HG03108 (cell line): ENCODE results near the gene VPS11.
A peak's percentile ranks its signal among the peaks of the same experiment; 100 is the strongest.
"Not testable (repeated sequence)": the region's sequence is repeated elsewhere in the genome, so short reads cannot be mapped to it uniquely, and the experiment has no call there.

Source experiments
- ATAC-seq: cut with Tn5 transposase; IDR thresholded peaks from one replicate; pipeline ENCODE4 v1.9.1; 2021; ENCODE audit warnings: moderate library complexity; ENCODE audit not compliant: unreplicated experiment

Gene VPS11

DNA sequence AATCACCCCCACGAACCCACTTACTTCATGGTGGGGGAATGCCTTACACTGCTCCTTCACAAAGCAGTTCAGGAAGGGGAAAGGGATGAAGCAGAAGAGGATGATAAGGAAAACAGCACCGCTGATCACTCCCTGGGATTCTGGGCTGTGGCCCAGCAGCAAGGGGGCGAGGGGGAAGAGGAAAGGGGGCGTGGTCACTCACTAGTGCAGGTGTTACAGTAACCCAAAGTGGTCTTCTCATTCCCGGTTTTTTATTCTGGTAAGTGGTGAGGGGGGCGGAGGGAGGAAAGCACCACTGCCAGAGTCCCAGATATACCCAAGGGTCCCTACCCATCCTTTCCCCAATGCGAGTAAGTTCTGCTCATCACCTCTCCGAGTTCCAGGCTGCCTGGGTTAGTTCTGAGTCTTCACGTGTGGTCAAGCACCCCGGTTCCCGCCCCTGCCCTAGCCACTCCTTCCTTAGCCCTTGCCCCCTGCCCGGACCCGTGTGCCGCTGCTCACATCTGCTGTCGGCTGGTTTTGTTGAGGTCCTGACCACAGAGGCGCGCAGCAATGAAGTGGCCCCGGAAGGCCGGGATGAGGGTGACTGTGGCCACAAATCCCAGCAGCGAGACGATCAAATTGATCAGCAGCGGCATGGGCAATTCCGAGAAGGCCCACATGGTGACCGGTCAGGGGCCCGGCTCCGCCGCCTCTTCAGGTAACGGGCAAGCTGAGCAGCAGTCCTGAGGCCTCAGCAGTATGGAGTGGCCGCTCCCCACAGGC, 33.6 kb downstream of the VPS11 start:
- ATAC-seq = peak; percentile 12

DNA sequence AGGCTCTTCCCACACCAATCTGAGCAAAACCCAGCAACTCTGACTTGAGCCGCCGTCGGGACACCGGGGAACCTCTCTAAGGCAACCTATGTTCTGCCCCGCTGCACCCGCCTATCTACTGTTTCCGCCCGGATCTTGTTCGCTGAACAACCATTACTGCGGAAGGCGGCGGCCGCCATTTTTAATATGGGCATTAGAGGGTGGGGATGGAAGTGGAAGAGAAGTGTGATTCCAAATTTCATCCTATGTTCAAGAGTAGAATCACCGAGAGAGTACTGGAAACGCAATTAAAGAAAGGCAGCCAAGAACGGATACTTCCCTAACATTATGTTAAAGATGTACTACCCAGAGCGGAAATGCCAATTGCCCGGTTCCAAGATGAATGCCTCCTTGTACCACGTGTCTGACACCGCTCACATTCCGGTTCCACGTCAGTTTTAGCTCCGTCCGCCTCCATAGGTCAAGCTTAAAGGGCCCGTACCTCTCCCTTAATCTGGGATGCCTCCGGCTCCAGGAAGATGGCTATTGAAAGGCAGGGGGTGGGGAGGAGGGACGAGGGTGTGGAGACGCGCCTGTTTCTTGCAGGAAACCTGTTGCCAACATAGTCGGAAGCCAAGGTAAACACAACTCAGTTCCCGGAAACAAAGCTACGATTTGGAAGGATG, 34.3 kb downstream of the VPS11 start, which contains the start of gene DPAGT1:
Gene DPAGT1, minus strand, starts transcription at position 95 of the 665 bp plus-strand sequence. CDS start 198 bp downstream, outside the sequence.
- ATAC-seq = peak; percentile 69

GRCh38 chr11:119103161-119103664, 35.6 kb downstream of the VPS11 start:
- ATAC-seq = not testable (repeated sequence)

DNA sequence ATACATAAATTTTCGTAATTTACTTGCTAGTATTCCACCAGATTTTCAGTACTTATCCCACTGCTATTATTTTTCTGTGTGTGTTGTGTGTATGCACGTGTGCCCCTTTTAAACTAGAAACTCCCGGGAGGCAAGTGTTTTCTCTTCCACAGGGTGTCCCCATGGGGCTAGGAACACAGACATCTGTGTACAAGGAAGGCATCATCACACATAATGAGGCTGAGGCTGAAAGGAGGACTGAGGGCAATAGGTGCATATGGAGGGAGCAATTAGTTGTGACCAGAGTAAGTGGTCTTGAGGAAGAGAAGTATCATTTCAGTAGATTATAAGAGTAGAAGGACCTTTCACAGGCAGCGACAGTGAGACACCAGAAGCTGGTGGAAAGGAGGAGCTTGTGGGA, 36.2 kb downstream of the VPS11 start:
- no peak for ATAC-seq

- peak; percentile 67 for ATAC-seq
Measured at GRCh38 chr11:119106564-119107537, 39.2 kb downstream of the VPS11 start, which contains the start of gene C2CD2L. Gene C2CD2L (plus strand): TSS chr11:119107344. CDS start chr11:119107742, 398 bp downstream.

- ATAC-seq = peak; percentile 13
Measured at GRCh38 chr11:119107538-119108145, 40.0 kb downstream of the VPS11 start.

DNA sequence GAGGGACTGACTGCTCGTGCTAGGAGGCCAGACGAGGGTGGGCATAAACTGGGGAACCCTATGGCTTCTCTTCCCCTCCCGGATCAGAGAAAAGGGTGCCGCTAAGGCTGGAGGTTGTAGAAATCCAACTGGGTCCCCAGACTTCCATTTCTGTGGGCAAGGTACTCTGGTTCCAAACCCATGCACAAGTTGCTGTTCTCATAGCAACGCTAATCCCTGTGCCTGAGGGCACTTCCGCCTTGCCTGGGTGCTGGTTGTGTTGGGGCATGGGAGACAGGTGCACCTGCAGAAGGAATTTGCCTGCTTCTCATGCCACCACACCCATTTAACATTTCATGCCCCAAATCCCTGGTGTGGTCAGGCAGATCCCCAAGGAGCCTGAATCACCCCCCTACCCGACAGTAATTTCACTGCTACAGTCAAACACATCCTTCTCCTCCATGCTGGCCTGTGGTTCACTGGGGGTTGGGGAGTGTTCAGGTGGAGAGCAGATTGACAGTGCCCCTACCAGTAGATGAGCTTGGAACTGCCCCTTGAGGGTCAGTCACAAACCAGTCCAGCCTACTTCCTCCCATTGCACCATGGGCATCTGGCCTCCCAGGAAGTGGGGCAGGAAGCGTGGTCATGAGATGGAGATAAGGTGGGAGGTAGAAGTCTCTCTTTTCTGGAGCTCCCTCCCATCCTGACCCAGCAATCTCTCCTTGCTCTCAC, 40.7 kb downstream of the VPS11 start:
- no peak for ATAC-seq

GRCh38 chr11:119108857-119109221, 41.2 kb downstream of the VPS11 start:
- no peak for ATAC-seq

DNA sequence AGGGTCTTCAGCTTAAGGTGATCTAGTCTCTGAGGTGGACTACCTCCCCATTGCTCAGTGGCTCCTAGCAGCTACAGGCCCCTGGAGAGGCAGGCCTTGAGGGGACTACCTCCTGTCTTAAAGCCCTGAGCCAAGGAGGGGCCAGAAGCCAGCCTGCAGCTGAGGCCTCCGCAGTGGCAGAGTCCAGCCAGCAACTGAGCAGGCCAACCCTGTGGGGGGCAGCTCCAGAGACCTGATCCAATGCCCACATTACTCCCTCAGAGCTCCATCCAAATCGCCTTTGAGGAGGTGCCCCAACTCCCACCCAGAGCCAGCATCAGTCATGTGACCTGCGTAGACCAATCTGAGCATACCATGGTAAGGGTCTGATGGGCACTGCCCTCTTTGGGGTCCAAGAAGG, 42.2 kb downstream of the VPS11 start:
- no peak for ATAC-seq

DNA sequence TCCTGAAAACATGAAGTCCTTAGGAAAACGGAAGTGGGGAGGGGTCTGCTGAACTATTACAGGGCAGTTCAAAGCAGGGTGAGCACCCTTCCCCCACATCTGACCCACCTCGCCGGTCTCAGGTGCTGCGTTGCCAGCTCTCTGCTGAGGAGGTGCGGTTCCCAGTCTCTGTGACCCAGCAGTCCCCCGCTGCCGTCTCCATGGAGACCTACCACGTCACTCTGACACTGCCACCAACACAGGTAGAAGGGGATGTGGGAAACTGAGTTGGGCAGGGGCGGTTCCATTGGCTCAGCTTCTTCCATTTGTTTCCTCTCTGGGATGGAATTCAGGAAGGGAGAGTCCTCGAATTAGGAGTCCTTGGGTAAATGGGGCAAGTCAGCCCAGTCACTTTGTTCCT, 42.8 kb downstream of the VPS11 start:
- ATAC-seq = no peak

DNA sequence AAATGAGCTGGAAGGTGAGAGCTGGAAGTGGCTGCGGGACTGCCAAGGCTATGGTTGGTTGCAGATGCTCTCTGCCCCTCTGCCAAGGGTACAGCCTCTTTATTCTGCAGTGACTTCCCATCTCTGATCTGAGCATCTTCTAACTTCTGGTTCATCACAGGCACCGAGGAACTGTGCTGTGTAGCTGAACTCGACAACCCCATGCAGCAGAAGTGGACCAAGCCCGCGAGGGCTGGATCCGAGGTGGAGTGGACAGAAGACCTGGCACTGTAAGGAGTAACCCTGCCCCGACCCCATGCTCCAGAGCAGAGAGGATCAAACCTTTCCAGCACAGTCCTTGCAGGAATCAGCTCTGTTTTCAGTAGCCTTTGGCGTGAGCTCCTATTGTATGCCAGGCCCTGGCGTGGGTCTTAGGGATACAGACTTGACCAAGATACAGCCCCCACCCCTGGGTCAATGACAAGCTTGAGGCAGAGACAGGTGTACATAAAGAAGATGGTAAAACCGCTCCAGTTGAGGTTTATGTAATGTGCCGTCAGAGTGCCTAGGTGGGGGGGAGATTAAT, 43.8 kb downstream of the VPS11 start:
- no peak for ATAC-seq

GRCh38 chr11:119112314-119113020, 44.8 kb downstream of the VPS11 start:
- ATAC-seq = no peak

DNA sequence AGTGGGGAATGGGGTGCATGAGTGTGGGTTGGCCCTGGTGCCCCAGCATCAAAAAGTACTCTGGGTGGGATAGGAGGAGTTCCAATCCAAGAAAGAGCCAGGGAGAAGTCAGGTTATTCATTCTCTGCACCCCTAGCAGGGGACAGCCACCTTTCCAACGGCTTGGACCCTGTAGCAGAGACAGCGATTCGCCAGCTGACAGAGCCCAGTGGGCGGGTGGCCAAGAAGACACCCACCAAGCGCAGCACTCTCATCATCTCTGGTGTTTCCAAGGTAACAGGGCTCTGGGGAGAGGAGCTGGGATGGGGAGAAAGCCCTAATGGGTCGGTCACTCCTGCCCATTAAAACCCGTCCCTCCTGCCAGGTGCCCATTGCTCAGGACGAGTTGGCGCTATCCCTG, 46.1 kb downstream of the VPS11 start:
- ATAC-seq = no peak

GRCh38 chr11:119114351-119114750, 46.7 kb downstream of the VPS11 start:
- ATAC-seq = no peak

DNA sequence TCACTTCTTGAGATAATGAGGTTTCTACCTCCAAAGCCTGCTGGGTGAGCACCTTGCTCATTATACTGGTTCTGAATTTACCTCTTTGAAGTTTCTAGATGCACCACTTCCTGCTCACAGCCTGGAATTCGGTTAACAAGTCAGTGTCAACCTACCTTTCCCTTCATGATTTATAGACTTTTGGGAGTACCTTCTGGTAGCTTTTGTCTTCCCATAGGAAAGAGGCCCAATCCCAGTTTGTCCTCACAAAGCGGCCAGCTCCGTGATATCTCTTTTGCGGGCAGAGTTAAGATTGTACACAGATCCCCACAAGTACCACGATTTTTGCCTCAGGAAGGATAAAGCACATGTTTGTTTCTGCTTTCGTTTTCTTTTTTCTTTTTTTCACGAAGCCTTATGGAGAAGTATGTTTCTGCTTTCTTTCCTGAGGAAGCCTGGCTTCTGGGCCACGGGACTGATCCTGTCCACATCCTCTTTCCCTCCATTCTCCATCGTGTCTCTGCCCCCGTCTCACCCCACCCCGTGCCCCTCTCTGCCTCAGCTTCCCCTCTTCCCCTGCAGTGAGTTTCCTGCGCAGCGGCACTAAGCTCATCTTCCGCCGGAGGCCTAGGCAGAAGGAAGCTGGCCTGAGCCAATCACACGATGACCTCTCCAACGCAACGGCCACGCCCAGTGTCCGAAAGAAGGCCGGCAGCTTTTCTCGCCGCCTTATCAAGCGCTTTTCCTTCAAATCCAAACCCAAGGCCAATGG, 48.0 kb downstream of the VPS11 start:
- ATAC-seq = no peak

DNA sequence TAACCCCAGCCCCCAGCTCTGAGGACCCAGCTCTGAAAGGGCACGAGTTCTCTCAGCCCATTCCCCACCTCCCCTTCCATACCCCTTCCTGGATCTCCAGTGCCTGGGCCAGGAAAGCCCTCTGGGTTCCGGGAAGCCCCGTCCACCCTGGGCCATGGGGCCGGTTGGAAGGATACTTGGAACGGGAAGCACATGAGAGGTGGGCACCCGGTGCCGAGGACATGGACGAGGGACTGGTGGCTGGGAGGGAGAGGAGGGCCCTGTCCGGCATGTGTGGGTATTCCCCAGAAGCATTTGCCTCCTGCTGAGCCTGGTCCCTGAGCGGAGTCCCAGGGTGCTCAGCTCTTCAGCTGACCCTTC, 48.6 kb downstream of the VPS11 start:
- no peak for ATAC-seq

DNA sequence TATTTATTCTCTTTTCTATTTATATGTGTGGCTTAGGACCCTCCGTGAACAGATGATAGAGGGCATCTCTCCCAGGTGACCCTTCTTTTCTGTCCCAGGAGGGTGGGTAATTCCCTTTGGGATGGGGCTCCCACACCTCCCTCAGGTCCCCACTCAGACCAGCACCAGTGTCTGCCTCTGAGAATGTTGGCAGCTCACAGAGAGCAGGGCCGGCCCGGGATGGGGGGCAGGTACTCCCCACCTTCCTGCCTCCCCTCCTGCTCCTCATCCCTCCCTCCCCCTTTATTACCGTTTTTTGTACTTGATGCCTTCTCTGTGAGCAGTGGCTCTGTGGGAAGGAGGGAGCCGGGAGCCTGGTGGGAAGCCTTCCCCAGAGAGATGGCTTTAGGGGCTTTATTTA, 49.0 kb downstream of the VPS11 start:
- ATAC-seq = no peak

DNA sequence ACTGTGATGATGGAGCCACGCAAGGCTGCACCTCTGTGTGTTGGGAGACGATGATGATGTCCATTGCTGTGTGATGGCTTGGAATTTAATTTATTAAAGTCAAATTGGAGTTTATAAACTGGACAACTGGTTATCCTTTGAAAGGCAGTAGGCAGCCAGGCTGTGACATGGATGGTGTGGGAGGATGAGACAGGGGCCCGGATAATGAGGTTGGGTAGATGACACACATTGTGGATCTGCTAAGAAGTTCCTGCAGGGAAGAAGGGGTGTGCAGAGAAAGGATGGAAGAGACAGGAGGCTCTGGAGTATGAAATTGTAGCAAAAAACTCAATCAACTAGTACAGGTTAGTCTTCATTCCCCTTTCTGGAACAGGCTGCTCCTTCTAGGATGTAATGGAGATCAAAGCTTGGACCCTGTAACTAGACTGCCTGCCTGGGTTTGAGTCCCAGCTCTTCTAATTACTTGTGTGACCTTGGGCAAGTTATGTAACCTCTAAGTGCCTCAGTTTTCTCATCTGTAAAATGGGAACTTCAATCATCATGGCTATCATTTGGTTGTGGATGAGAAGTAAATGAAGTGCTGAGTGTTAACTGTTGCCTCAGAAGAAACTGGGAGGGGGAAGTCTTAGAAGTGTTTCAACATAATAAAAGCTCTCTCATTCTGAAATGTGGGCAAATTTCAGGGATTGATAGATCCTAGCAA, 49.5 kb downstream of the VPS11 start:
- ATAC-seq = no peak
